ENCODE data around the gene POLDIP3.
"Not testable (repeated sequence)": the region's sequence is repeated elsewhere in the genome, so short reads cannot be mapped to it uniquely, and the experiment has no call there.

Gene POLDIP3

DNA sequence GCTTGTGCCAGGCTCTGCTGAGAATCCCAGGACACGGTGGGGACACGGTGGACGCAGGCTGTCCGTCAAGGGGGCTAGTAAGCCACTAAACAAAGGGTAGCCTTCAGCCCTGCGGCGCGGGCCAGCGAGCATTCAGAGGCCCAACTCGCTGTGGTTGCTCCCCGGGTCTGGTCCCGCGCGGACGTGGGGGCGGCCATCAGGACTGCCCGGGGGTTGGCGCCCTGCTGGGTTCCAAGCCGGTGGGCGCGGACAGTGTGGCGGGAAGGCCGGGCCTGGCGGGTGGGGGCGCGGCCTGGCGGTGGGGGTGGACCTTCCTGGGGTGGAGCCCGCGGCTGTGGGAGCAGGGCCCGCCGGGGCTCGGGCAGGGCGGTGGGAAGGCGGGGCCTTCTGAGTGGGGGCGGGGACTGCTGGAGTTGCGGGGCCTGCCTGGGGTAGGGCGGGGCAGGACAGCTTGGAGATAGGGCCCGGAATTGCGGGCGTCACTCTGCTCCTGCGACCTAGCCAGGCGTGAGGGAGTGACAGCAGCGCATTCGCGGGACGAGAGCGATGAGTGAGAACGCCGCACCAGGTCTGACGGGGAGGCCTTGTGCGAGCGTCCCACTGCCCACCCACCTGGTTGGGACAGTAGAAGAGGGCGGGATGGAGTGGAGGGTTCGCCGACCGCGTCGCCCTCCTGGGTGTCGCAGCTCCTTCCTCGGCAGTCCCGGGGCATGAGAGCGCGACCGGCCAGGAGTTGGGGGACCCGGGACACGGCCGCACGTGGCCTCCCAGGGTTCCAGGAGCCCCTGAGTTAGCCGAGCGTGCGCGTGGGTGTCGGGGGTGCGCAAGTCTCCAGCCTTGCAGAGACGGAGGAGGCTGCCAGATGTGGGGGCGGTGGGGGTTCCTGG lies 61.0 kb downstream of the POLDIP3 start, which contains the start of gene SERHL2:
Gene SERHL2, plus strand, starts transcription at position 482 of the 887 bp plus-strand sequence. Its CDS starts 65 bp downstream, at position 547.
- DNase-seq: peak in 2 of 3 experiments; percentile 21 to 51

DNA sequence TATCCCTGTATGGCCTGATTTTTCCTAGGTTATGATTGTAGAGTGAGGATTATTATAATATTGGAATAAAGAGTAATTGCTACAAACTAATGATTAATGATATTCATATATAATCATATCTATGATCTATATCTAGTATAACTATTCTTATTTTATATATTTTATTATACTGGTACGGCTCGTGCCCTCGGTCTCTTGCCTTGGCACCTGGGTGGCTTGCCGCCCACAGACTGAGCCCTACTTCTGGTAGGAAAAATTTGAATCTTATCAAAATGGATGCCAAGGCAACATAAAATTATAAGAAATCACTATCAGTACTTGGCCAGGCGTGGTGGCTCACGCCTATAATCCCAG lies 62.4 kb downstream of the POLDIP3 start:
- not testable (repeated sequence) for DNase-seq

DNA sequence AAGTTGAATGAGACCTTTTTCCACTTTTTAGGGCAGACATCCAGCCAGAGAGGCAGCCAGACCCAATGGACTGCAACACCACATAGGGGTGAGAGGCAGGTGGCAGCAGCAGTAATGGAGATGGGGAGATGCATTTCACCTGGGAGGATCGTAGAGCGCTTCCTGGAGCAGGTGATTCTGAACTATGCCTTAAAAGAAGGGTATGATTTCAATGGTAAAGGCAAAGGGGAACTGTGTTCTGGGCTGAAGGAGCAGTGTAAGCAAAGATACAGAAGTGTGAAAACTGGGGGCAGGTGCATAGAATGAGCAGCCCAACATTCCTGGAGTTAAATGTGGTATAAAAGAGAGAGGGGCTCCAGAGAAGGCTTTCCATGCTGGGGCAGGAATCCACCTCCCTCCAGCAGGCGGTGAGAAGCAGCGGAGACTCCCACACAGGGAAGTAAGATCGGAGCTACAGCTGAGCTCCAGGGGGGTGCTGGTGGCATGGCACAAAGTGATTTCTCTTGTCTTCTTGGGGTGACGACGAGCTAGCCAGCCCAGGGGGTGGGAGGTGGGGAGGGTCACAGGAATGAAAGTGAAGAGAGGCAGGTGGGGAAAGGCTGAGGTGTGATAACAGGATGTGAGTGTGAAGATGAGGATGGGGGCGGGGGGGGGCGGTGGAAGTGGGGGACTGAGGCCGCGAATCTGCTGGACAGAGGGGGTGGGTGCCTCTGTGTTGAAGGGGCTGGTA lies 65.2 kb downstream of the POLDIP3 start:
- DNase-seq: no peak

DNA sequence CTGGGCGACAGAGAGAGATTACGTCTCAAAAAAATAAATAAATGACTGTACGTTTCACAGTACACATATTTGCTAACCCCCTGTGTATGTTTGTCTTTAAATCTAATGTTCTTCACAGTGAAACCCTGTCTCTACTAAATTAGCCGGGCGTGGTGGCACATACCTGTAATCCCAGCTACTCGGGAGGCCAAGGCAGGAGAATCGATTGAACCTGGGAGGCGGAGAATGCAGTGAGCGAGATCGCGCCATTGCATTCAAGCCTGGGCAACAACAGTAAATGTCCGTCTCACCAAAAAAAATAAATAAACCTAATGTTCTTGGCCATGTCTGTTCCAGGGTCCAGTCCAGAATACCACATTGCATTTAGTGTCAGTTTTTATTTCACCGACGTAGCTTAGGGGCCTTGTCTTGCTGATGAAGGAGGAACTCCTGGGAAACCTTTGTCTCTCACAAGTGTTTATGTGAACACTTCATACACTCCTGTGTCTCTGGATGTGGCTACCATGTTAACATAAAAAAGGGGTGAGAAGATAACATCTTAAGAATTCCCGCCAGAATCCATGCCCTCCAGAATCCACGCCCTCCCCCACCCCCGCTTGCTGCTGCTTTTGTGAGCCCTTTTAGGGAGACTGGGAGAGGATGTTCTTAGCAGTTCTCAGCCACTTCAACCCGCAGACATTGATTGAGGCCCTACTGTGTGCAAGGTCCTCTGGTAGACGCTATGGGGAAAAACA lies 65.9 kb downstream of the POLDIP3 start:
- DNase-seq: no peak

DNA sequence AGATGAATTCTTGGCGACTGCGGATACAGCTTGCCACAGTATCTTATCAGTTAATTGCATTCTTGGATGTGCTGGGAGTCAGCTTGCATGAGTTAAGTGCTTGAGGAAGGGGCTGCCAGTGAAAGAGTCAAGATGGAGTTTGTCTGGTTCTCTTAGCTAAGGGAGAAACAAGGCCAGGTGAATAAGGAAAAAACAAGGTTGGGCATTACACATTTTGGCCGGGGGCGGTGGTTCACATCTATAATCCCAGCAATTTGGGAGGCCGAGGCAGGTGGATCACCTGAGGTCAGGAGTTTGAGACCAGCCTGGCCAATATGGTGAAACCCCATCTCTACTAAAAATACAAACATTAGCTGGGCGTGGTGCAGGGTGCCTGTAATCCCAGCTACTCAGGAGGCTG lies 66.6 kb downstream of the POLDIP3 start:
- DNase-seq: not testable (repeated sequence)

DNA sequence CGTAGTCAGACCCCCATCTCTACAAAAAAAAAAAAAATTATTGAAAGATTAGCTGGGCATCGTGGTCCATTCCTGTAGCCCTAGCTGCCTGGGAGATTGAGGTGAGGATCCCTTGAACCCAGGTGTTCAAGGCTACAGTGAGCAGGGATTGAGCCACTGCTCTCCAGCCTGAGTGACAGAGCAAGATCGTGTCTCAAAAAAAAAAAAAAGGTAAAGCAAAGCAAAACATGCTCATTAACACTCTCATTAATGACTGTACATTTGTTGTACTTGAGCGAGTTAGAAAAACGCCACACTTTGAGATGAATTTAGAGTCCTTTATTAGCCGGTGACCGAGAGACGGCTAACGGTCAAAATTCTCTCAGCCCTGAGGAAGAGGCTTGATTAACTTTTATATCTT lies 67.1 kb downstream of the POLDIP3 start:
- no peak for DNase-seq

DNA sequence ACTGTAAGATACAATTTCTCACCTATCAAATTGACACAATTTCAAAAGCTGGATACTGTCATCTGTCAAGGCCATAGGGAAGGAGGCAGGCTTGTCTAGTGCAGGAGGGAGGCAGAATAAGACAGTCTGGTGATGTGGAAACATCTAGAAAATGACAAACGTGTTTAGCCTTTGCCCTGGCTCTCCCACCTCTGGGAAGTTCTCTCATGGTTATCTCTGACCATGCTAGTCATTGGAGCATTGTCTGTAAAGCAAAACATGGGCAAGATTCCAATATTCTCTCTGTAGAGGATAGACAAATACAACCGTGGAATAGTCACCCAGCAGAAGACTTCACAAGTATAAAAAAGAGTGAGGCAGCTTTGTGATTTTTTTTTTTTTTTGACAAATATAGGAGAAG lies 70.0 kb downstream of the POLDIP3 start:
- DNase-seq: no peak

DNA sequence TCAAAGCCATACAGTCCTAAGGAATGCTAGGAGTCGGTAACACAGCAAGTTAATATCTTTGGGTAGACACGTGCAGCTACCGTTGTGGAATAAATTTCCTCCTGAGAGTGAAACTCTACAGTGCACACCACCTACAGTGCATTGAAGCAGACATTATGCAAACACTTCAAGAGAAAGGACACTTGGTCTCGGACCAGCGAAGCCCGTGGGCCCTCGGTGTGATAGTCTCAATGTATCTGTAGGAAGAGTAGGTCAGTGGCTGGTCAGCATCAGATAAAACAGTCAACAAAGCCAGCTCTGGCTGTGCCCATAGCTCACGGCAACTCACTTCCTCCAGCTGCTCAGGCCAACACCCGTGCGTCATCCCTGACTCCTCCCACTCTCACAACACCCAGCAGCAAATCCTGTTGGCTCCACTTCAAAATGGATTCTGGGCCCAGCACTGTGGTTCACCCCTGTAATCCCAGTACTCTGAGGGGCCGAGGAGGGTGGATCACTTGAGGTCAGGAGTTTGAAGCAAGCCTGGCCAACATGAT lies 75.4 kb downstream of the POLDIP3 start:
- DNase-seq: not testable (repeated sequence)

DNA sequence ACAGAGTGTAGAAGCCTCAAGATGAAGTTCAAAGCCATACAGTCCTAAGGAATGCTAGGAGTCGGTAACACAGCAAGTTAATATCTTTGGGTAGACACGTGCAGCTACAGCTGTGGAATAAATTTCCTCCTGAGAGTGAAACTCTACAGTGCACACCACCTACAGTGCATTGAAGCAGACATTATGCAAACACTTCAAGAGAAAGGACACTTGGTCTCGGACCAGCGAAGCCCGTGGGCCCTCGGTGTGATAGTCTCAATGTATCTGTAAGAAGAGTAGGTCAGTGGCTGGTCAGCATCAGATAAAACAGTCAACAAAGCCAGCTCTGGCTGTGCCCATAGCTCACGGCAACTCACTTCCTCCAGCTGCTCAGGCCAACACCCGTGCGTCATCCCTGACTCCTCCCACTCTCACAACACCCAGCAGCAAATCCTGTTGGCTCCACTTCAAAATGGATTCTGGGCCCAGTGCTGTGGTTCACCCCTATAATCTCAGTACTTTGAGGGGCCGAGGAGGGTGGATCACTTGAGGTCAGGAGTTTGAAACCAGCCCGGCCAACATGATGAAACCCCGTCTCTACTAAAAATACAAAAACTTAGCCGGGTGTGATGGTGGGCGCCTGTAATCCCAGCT lies 77.4 kb downstream of the POLDIP3 start:
- not testable (repeated sequence) for DNase-seq

DNA sequence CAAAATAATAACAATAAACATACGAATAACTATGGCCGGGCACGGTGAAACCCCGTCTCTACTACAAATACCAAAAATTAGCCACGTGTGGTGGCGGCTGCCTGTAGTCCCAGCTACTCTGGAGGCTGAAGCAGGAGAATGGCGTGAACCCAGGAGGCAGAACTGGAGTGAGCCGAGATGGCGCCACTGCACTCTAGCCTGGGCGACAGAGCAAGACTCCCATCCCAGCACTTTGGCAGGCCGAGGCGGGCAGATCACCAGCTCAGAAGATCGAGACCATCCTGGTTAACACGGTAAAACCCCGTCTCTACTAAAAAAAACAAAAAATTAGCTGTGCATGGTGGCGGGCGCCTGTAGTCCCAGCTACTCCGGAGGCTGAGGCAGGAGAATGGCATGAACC lies 78.0 kb downstream of the POLDIP3 start:
- DNase-seq: not testable (repeated sequence)

DNA sequence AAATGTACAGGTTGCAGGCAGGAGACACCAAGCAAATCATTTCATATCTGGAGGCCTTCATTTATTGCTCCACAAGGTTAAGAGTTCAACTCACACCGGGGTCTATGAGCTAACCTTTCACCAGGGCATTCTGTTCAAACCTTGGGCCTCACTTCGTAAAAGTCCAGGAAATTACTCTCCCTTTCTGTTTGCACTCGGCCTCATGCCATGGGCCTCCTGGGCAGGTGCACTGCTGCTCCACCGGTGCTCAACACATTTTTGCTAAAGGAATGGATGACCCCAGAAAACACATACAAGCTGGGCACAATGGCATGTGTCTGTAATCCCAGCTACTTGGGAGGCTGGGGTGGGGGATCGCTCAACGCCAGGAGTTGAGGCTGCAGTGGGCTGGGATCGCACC lies 78.5 kb downstream of the POLDIP3 start:
- DNase-seq: no peak

DNA sequence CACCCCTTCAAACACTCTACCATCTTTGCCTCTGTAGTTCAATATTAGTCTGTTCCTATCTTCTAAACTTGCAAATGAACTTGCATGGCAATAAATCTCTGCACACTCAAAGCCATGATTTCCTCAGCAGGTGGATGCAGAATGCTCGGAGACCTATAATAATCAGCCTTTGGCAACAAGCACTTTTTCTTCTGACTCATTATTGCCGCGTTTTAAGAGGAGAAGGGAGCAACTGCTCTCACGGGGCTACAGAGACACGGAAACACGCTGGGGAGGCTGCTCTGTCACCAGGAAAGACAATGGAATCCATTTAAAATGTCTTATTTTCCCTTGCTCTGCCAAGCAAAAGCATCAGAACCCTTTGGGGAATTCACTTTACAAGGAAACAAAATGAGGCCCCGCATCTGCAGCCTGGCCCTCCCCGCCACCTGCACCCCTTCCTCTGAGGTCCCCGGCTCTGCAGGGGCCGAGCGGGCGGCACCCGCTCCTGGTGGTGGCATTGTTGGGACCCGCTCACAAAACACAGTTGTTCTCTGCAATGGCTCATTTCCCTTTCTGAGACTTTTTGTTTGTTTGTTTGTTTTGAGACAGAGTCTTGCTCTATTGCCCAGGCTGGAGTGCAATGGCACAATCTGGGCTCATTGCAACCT lies 79.5 kb downstream of the POLDIP3 start:
- peak in 1 of 3 experiments; percentile 8 for DNase-seq
